Measurements from ENCODE around the gene RIN3. TPM values are rescaled to one million over a fixed set of nuclear protein-coding genes. Genes with fewer than 3 reads are reported as not detected.

Gene RIN3
- total RNA-seq, 4 donors from 2014 or later = 4.7 to 7.9 (median 6.6) TPM

DNA sequence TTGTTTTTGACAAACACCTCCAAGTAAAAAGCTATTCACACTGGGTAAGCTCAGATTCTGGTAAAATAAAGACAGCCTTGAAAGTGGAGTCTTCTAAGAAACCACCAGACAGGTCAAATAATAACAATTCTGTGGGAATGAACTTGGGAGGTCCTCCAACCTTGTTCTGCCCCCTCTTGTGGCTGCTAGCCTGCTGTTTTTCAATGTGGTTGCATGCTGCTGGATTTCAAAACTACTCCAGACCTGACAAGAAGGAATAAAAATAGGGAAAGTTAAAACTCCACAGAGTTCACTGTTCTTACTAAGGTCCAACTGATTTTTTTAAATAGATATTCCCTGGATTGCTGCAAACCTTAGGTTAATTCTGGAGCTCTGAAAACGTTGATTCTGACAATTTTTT is 32.2 kb upstream of the RIN3 start:
- no peak for TF ChIP-seq POLR2A (IDR thresholded peaks at IDR 0.05)
- TF ChIP-seq, protein P1, sequence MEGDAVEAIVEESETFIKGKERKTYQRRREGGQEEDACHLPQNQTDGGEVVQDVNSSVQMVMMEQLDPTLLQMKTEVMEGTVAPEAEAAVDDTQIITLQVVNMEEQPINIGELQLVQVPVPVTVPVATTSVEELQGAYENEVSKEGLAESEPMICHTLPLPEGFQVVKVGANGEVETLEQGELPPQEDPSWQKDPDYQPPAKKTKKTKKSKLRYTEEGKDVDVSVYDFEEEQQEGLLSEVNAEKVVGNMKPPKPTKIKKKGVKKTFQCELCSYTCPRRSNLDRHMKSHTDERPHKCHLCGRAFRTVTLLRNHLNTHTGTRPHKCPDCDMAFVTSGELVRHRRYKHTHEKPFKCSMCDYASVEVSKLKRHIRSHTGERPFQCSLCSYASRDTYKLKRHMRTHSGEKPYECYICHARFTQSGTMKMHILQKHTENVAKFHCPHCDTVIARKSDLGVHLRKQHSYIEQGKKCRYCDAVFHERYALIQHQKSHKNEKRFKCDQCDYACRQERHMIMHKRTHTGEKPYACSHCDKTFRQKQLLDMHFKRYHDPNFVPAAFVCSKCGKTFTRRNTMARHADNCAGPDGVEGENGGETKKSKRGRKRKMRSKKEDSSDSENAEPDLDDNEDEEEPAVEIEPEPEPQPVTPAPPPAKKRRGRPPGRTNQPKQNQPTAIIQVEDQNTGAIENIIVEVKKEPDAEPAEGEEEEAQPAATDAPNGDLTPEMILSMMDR (IDR thresholded peaks at IDR 0.05) = no peak
- H3K4me1 ChIP-seq = no peaks in the 10 kb centered on the region
- intact Hi-C loops (cut with DNase I) = no loop called here
- H3K4me3 ChIP-seq (replicated peaks in 1 of 3) = no peak overlapping the region
- H3K27ac ChIP-seq = no peak overlapping the region
- H3K9me3 ChIP-seq = no peaks in the 10 kb centered on the region
- no peaks in the 10 kb centered on the region for H3K27me3 ChIP-seq
- DNase-seq = no peak
- 35 to 43% methylated on average over 1 of the region's 1 CpG for WGBS, 2 donors
- H3K36me3 ChIP-seq = no peaks in the 10 kb centered on the region

DNA sequence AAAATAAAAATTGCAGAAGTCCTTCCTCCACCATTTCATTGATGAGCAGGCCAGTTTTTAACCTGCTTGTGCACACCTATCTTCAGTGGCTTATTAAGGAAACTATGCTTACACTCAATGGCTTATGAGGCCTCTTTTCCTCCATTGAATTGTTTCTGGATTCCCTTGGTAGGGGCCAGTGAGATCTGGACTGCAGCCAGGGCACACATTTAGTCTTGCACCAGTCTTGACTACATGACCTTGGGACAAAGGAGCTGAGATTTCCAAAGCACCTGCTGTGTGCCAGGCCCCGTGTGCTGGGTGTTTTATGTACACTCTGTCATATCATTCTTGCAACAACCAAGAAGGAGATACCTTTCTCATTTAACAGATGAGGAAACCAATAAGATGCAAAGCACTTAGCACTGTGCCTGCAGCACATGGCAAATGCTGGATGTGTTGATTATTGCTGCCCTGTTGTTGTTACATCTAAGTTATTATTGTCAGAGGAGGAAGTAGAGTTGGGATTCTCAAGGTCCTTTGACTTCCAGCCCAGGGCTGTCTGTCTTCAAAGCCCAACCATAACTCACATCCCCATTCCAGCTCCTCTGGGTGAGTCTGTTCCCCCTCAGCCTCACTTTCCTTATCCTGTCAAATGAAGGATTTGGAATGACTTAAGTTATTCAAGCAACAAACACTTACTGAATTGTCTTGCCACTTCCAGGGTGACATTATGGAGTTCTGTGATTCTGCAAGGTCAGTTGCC is 31.6 kb upstream of the RIN3 start:
- Histone ChIP-seq H3K9me3 (no peaks in the 10 kb centered on the region), H3K4me3 (replicated peaks in 1 of 3) (no peak overlapping the region), H3K36me3 (no peaks in the 10 kb centered on the region), H3K4me1 (no peaks in the 10 kb centered on the region), H3K27ac (no peak overlapping the region), H3K27me3 (no peaks in the 10 kb centered on the region)
- DNase-seq = no peak
- 55 to 67% methylated on average over 1 of the region's 1 CpG for WGBS, 2 donors
- TF ChIP-seq POLR2A (IDR thresholded peaks at IDR 0.05) = no peak
- TF ChIP-seq, protein P1 (IDR thresholded peaks at IDR 0.05) = no peak
- intact Hi-C loops (cut with DNase I) = no loop called here

GRCh38 chr14:92482621-92483319 is 30.8 kb upstream of the RIN3 start:
- no peak for DNase-seq
- TF ChIP-seq, protein P1 (IDR thresholded peaks at IDR 0.05) = no peak
- no peaks in the 10 kb centered on the region for H3K9me3 ChIP-seq
- no peak overlapping the region for H3K4me3 ChIP-seq (replicated peaks in 1 of 3)
- no peaks in the 10 kb centered on the region for H3K4me1 ChIP-seq
- H3K36me3 ChIP-seq = no peaks in the 10 kb centered on the region
- intact Hi-C loops (cut with DNase I) = no loop called here
- no peak overlapping the region for H3K27ac ChIP-seq
- 91 to 97% methylated on average over 9 of the region's 9 CpGs for WGBS, 2 donors
- H3K27me3 ChIP-seq = no peaks in the 10 kb centered on the region

DNA sequence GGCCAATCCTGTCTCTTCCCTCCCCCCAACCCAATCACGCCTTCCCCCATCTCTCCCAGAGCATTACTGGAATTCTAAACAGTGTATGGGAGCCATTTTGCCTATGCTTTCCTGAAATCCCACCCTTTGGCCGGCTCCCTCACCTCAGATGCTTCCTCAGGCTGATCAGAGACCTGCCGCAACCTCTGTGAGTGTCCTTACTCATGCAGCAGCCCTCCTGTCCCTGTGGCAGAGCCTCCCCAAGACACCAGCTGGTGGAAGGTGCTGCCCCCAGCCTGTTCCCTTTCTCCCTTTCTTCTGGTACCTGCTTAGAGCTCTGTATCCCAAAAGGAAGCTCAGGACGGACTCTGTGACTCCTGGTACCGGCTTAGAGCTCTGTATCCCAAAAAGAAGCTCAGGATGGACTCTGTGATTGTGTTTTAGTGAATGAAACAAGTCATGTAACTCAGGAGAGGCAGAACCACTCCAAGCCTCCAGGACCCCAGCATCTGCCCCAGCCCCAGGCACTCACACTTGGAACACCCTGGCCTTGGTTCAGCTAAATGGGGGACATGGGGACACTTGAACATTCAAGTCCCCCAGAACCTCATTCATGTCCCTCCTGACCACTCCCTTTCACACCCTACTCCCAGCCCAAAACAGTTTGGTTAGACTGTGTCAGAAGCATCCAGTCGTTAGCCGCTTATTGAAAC is 29.3 kb upstream of the RIN3 start:
- Histone ChIP-seq H3K27me3 (no peaks in the 10 kb centered on the region), H3K4me3 (replicated peaks in 1 of 3) (no peak overlapping the region)
- 87 to 90% methylated on average over 7 of the region's 7 CpGs for WGBS, 2 donors

More for the DNA sequence above, 29.3 kb upstream of the RIN3 start:
- H3K9me3 ChIP-seq = no peaks in the 10 kb centered on the region
- H3K4me1 ChIP-seq = no peaks in the 10 kb centered on the region
- intact Hi-C loops (cut with DNase I) = no loop called here
- DNase-seq = no peak
- no peak overlapping the region for H3K27ac ChIP-seq
- TF ChIP-seq, protein P1 (IDR thresholded peaks at IDR 0.05) = no peak
- no peak for TF ChIP-seq POLR2A (IDR thresholded peaks at IDR 0.05)
- H3K36me3 ChIP-seq = no peaks in the 10 kb centered on the region
